HCT116 (cell line): Measurements from ENCODE around the gene DACH2. TPM values are rescaled to one million over a fixed set of nuclear protein-coding genes. Genes with fewer than 3 reads are reported as not detected.

Experiments
- ATAC-seq: fragments of 200-7000 bp; cut with Tn5 transposase; 2 replicates; pipeline ENCODE4 v1.9.1; 2020; ENCODE audit warnings: mild to moderate bottlenecking, moderate library complexity
- BruUV-seq: library from RNA; stranded (reverse); fragments of 400-500 nt; replicated peaks from 2 replicates; lab custom pipeline; 2021; lab: Mats Ljungman, UMichigan
- CTCF ChIA-PET: fragments of 300-600 bp; sonication (Branson Sonifier 250); formaldehyde crosslinking; loops from one replicate; lab custom pipeline; 2021; ENCODE audit warnings: antibody characterized with exemption; lab: Charles Lee
- POLR2A ChIA-PET: fragments of 300-600, 350-600 bp; sonication (Branson Sonifier 250); formaldehyde crosslinking; loops from one replicate; lab custom pipeline; 2021; ENCODE audit warnings: antibody characterized with exemption; lab: Charles Lee
- RAD21 ChIA-PET, 2 experiments: fragments of 300-600 bp; sonication (Branson Sonifier 250); formaldehyde crosslinking; loops; one replicate each; lab custom pipeline; 2023; ENCODE audit warnings: low total read pairs in 2 of 2; ENCODE audit not compliant: uncharacterized antibody in 2 of 2, unreplicated experiment in 2 of 2, low non-redundant PET in 1 of 2; lab: Charles Lee
- DNase-seq: peaks from one replicate; pipeline ENCODE4 v3.0.0-alpha.2; 2010; ENCODE audit warnings: low read depth, low spot score
- H2AFZ ChIP-seq: fragments of 200-600 bp; shearing (Covaris generic), sonication (generic); 2 replicates; pipeline ENCODE4 v1.6.1; 2017; ENCODE audit warnings: low read depth, mixed run types, mixed read lengths, antibody characterized with exemption, low read length; ENCODE audit not compliant: poor library complexity, severe bottlenecking
- H3K27ac ChIP-seq: 2 replicates; pipeline ENCODE4 v1.5.1; 2012; ENCODE audit warnings: low read depth, low read length
- H3K27me3 ChIP-seq: fragments of 200-600 bp; sonication (generic); 2 replicates; pipeline ENCODE4 v1.6.1; 2016; ENCODE audit warnings: mixed run types, low read length, mixed read lengths; ENCODE audit not compliant: insufficient read depth
- H3K36me3 ChIP-seq, 2 experiments: fragments of 200-500 bp in 1 of 2; fragments of 200-600 bp in 1 of 2; sonication (Bioruptor generic) in 1 of 2; sonication (generic) in 1 of 2; 2 replicates each; pipeline versions ENCODE4 v1.5.1 to v1.6.1; 2014 to 2016; ENCODE audit warnings: low read length in 2 of 2, inconsistent platforms in 1 of 2, mixed read lengths in 1 of 2, mixed run types in 1 of 2; ENCODE audit not compliant: insufficient read depth in 2 of 2, control insufficient read depth in 1 of 2
- H3K4me1 ChIP-seq, 2 experiments: fragments of 200-600 bp in 1 of 2; sonication (generic) in 1 of 2; 2 replicates each; pipeline versions ENCODE4 v1.5.1 to v1.6.1; 2012 to 2017; ENCODE audit warnings: low read length in 2 of 2, inconsistent platforms in 1 of 2, mild to moderate bottlenecking in 1 of 2, mixed read lengths in 1 of 2, mixed run types in 1 of 2, moderate library complexity in 1 of 2; ENCODE audit not compliant: insufficient read depth in 2 of 2, control insufficient read depth in 1 of 2
- H3K4me2 ChIP-seq: fragments of 200-600 bp; sonication (generic); 2 replicates; pipeline ENCODE4 v1.6.1; 2017; ENCODE audit warnings: mixed run types, low read length, mixed read lengths
- H3K4me3 ChIP-seq, 2 experiments: fragments of 200-600 bp in 1 of 2; sonication (generic) in 1 of 2; replicated peaks in 1 of 2; 2 replicates each; pipeline ENCODE4 v1.5.1; 2011 to 2016; ENCODE audit warnings: low read length in 2 of 2, control low read depth in 1 of 2, low read depth in 1 of 2, mild to moderate bottlenecking in 1 of 2, mixed read lengths in 1 of 2, mixed run types in 1 of 2
- H3K79me2 ChIP-seq: fragments of 200-600 bp; sonication (generic); 2 replicates; pipeline ENCODE4 v1.6.1; 2017; ENCODE audit warnings: mild to moderate bottlenecking, mixed run types, low read length, moderate library complexity, mixed read lengths; ENCODE audit not compliant: insufficient read depth
- H3K9ac ChIP-seq: fragments of 200-600 bp; sonication (generic); 2 replicates; pipeline ENCODE4 v1.6.1; 2016; ENCODE audit warnings: low read length, mixed read lengths
- H3K9me2 ChIP-seq: fragments of 200-600 bp; sonication (generic), shearing (Covaris generic); 2 replicates; pipeline ENCODE4 v1.6.1; 2017; ENCODE audit warnings: mixed run types, mild to moderate bottlenecking, moderate library complexity; ENCODE audit not compliant: insufficient read depth
- H3K9me3 ChIP-seq, 2 experiments: fragments of 200-500 bp in 1 of 2; fragments of 200-600 bp in 1 of 2; sonication (Bioruptor generic) in 1 of 2; sonication (generic) in 1 of 2; 2 replicates each; pipeline ENCODE4 v1.6.1; 2014 to 2017; ENCODE audit warnings: low read length in 2 of 2, mixed read lengths in 2 of 2, inconsistent platforms in 1 of 2, low read depth in 1 of 2, mild to moderate bottlenecking in 1 of 2, mixed run types in 1 of 2, moderate library complexity in 1 of 2; ENCODE audit not compliant: control insufficient read depth in 1 of 2, insufficient read depth in 1 of 2
- H4K20me1 ChIP-seq: fragments of 200-600 bp; sonication (generic), shearing (Covaris generic); 2 replicates; pipeline ENCODE4 v1.6.1; 2017; ENCODE audit warnings: mixed run types, mild to moderate bottlenecking, moderate library complexity; ENCODE audit not compliant: insufficient read depth
- TCF7L2 ChIP-seq: IDR thresholded peaks from 2 replicates; pipeline ENCODE4 v1.7.0; 2011; ENCODE audit warnings: borderline replicate concordance, inconsistent platforms; ENCODE audit not compliant: insufficient read depth, insufficient read length; ENCODE audit errors: extremely low read depth
- intact Hi-C: fragments of 100-400 bp; cut with micrococcal nuclease; formaldehyde crosslinking; loops from 2 replicates; pipeline ENCODE4 v1.10.0; 2022
- total RNA-seq: library from RNA; stranded (reverse); gene quantifications from one replicate; pipeline ENCODE4 v1.2.1, GENCODE V29; 2021; ENCODE audit not compliant: unreplicated experiment
- TF ChIP-seq, protein P1 (sequence below): IDR thresholded peaks from 2 replicates; pipeline ENCODE4 v1.6.1; 2012; ENCODE audit warnings: low read depth

DACH2 gene
- total RNA-seq, 1 experiment from 2014 or later = not detected

DNA sequence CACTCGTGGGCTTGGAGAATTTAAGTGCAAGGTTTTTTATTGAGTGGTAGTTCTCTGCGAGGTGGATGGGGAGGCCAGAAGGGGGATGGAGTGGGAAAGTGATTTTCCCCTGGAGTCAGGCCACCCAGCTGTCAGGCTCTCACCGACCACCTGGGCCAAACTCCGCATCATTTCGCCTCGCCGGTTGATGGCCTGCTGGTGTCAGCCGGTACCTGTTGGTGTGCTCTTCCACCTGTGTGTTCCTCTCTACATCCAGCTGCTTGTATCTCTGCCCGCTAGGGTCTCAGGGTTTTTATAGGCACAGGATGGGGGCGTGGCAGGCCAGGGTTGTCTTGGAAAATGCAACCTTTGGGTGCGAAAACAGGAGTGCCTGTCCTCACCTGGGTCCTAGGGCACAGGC is 200.9 kb downstream of the DACH2 start:
- POLR2A ChIA-PET = no interaction called here

More for the DNA sequence above, 200.9 kb downstream of the DACH2 start:
- CTCF ChIA-PET = no interaction called here
- Histone ChIP-seq H4K20me1 (no peaks in the 10 kb centered on the region), H3K9me2 (no peaks in the 10 kb centered on the region), H3K36me3 (no peaks in the 10 kb centered on the region), H3K4me3 (no peak overlapping the region), H3K79me2 (no peaks in the 10 kb centered on the region), H2AFZ (no peak overlapping the region), H3K27ac (no peak overlapping the region), H3K4me1 (no peaks in the 10 kb centered on the region), H3K4me2 (no peak overlapping the region), H3K9me3 (no peaks in the 10 kb centered on the region), H3K27me3 (no peaks in the 10 kb centered on the region), H3K9ac (no peak overlapping the region)
- BruUV-seq = no TSS peak
- TF ChIP-seq, protein P1, sequence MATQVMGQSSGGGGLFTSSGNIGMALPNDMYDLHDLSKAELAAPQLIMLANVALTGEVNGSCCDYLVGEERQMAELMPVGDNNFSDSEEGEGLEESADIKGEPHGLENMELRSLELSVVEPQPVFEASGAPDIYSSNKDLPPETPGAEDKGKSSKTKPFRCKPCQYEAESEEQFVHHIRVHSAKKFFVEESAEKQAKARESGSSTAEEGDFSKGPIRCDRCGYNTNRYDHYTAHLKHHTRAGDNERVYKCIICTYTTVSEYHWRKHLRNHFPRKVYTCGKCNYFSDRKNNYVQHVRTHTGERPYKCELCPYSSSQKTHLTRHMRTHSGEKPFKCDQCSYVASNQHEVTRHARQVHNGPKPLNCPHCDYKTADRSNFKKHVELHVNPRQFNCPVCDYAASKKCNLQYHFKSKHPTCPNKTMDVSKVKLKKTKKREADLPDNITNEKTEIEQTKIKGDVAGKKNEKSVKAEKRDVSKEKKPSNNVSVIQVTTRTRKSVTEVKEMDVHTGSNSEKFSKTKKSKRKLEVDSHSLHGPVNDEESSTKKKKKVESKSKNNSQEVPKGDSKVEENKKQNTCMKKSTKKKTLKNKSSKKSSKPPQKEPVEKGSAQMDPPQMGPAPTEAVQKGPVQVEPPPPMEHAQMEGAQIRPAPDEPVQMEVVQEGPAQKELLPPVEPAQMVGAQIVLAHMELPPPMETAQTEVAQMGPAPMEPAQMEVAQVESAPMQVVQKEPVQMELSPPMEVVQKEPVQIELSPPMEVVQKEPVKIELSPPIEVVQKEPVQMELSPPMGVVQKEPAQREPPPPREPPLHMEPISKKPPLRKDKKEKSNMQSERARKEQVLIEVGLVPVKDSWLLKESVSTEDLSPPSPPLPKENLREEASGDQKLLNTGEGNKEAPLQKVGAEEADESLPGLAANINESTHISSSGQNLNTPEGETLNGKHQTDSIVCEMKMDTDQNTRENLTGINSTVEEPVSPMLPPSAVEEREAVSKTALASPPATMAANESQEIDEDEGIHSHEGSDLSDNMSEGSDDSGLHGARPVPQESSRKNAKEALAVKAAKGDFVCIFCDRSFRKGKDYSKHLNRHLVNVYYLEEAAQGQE = no peak
- no peak for TF ChIP-seq TCF7L2
- DNase-seq (no peak), ATAC-seq (no peak)
- RAD21 ChIA-PET = no interaction called here
- intact Hi-C loops = no loop called here
